HEK293 (cell line): ENCODE data around the gene NCOA7.

Source experiments
- HOXC10 ChIP-seq: sonication (generic); formaldehyde crosslinking; IDR thresholded peaks from 2 replicates; pipeline ENCODE4 v1.8.1; 2023; ENCODE audit warnings: mild to moderate bottlenecking, missing genetic modification reagents
- KLF9 ChIP-seq: fragments of 450-650 bp; formaldehyde crosslinking; IDR thresholded peaks from 2 replicates; pipeline ENCODE4 v1.5.1; 2016; ENCODE audit warnings: missing biosample characterization, missing genetic modification characterization, low read depth
- SCRT2 ChIP-seq: fragments of 450-650 bp; formaldehyde crosslinking; IDR thresholded peaks from 2 replicates; pipeline ENCODE4 v1.5.1; 2016; ENCODE audit warnings: missing biosample characterization, missing genetic modification characterization
- ZFP41 ChIP-seq: fragments of 450-650 bp; formaldehyde crosslinking; IDR thresholded peaks from 2 replicates; pipeline ENCODE4 v1.5.1; 2016; ENCODE audit warnings: missing biosample characterization, missing genetic modification characterization, borderline replicate concordance
- ZIC2 ChIP-seq: fragments of 450-650 bp; formaldehyde crosslinking; IDR thresholded peaks from 2 replicates; pipeline ENCODE4 v1.5.1; 2016; ENCODE audit warnings: missing biosample characterization, missing genetic modification characterization
- ZNF169 ChIP-seq: fragments of 450-650 bp; formaldehyde crosslinking; IDR thresholded peaks from 2 replicates; pipeline ENCODE4 v1.5.1; 2016; ENCODE audit warnings: missing biosample characterization, missing genetic modification characterization
- ZNF174 ChIP-seq: fragments of 450-650 bp; formaldehyde crosslinking; IDR thresholded peaks from 2 replicates; pipeline ENCODE4 v1.5.0; 2017; ENCODE audit warnings: missing biosample characterization, mild to moderate bottlenecking, missing genetic modification characterization
- ZNF18 ChIP-seq: fragments of 450-650 bp; formaldehyde crosslinking; IDR thresholded peaks from 2 replicates; pipeline ENCODE4 v1.5.1; 2016; ENCODE audit warnings: missing biosample characterization, missing genetic modification characterization
- ZNF202 ChIP-seq: fragments of 450-650 bp; formaldehyde crosslinking; IDR thresholded peaks from 2 replicates; pipeline ENCODE4 v1.5.1; 2016; ENCODE audit warnings: missing biosample characterization, missing genetic modification characterization, borderline replicate concordance
- ZNF26 ChIP-seq: fragments of 450-650 bp; formaldehyde crosslinking; IDR thresholded peaks from 2 replicates; pipeline ENCODE4 v1.5.1; 2016; ENCODE audit warnings: missing biosample characterization, missing genetic modification characterization
- ZNF302 ChIP-seq: fragments of 450-650 bp; formaldehyde crosslinking; IDR thresholded peaks from 2 replicates; pipeline ENCODE4 v1.5.1; 2016; ENCODE audit warnings: missing biosample characterization, missing genetic modification characterization, low read depth
- ZNF350 ChIP-seq: fragments of 450-650 bp; formaldehyde crosslinking; IDR thresholded peaks from 2 replicates; pipeline ENCODE4 v1.5.0; 2017; ENCODE audit warnings: missing biosample characterization, mild to moderate bottlenecking, missing genetic modification characterization
- ZNF366 ChIP-seq: fragments of 450-650 bp; formaldehyde crosslinking; conservative IDR thresholded peaks from 2 replicates; pipeline ENCODE4 v1.5.1; 2016; ENCODE audit warnings: missing biosample characterization, missing genetic modification characterization
- ZNF394 ChIP-seq: fragments of 450-650 bp; formaldehyde crosslinking; IDR thresholded peaks from 2 replicates; pipeline ENCODE4 v1.5.1; 2016; ENCODE audit warnings: missing biosample characterization, missing genetic modification characterization, mild to moderate bottlenecking, moderate library complexity, borderline replicate concordance
- ZNF518A ChIP-seq: fragments of 450-650 bp; formaldehyde crosslinking; conservative IDR thresholded peaks from 2 replicates; pipeline ENCODE4 v1.5.1; 2016; ENCODE audit warnings: low read depth, missing biosample characterization, missing genetic modification characterization
- ZNF596 ChIP-seq: fragments of 450-650 bp; IDR thresholded peaks from 2 replicates; pipeline ENCODE4 v1.5.0; 2018; ENCODE audit warnings: missing biosample characterization, mild to moderate bottlenecking, missing genetic modification characterization, moderate library complexity
- ZNF623 ChIP-seq: fragments of 450-650 bp; formaldehyde crosslinking; IDR thresholded peaks from 2 replicates; pipeline ENCODE4 v1.5.1; 2016; ENCODE audit warnings: missing biosample characterization, missing genetic modification characterization
- ZNF677 ChIP-seq: fragments of 450-650 bp; IDR thresholded peaks from 2 replicates; pipeline ENCODE4 v1.5.0; 2018; ENCODE audit warnings: missing biosample characterization, mild to moderate bottlenecking, missing genetic modification characterization, moderate library complexity
- ZNF843 ChIP-seq: fragments of 450-650 bp; formaldehyde crosslinking; IDR thresholded peaks from 2 replicates; pipeline ENCODE4 v1.5.1; 2016; ENCODE audit warnings: missing biosample characterization, missing genetic modification characterization
- TF ChIP-seq, protein P1 (sequence below): fragments of 450-650 bp; formaldehyde crosslinking; IDR thresholded peaks from 2 replicates; pipeline ENCODE4 v1.5.1; 2016; ENCODE audit warnings: missing biosample characterization, missing genetic modification characterization
- TF ChIP-seq, protein P2 (sequence below): fragments of 450-650 bp; IDR thresholded peaks from 2 replicates; pipeline ENCODE4 v1.5.1; 2018; ENCODE audit warnings: missing biosample characterization, mild to moderate bottlenecking, missing genetic modification characterization
- TF ChIP-seq, protein P3 (sequence below): fragments of 450-650 bp; formaldehyde crosslinking; IDR thresholded peaks from 2 replicates; pipeline ENCODE4 v1.5.1; 2016; ENCODE audit warnings: missing biosample characterization, missing genetic modification characterization

Gene NCOA7

GRCh38 chr6:125812394-125813292 is 21.9 kb downstream of the NCOA7 start (continued):
- TF ChIP-seq ZNF26 (tag by site-specific recombination) (no peak), ZIC2 (tag by site-specific recombination) (no peak), ZNF169 (tag by site-specific recombination) (no peak), KLF9 (tag by site-specific recombination) (no peak; the same call in 1 of the 2 replicates), ZNF677 (no peak), HOXC10 (no peak), ZNF350 (no peak), ZNF843 (tag by site-specific recombination) (peak; percentile 61), ZNF18 (tag by site-specific recombination) (no peak), ZNF623 (tag by site-specific recombination) (peak; percentile 24; the same call in 1 of the 2 replicates), ZNF394 (tag by site-specific recombination) (peak; percentile 64; the same call in 1 of the 2 replicates), ZNF302 (no peak), ZNF366 (tag by site-specific recombination) (peak; percentile 81), ZNF202 (tag by site-specific recombination) (no peak), ZFP41 (tag by site-specific recombination) (no peak), ZNF174 (no peak), ZNF596 (tag by site-specific recombination) (no peak), SCRT2 (tag by site-specific recombination) (no peak), ZNF518A (peak; percentile 27; the same call in 1 of the 2 replicates)
- TF ChIP-seq, protein P1, sequence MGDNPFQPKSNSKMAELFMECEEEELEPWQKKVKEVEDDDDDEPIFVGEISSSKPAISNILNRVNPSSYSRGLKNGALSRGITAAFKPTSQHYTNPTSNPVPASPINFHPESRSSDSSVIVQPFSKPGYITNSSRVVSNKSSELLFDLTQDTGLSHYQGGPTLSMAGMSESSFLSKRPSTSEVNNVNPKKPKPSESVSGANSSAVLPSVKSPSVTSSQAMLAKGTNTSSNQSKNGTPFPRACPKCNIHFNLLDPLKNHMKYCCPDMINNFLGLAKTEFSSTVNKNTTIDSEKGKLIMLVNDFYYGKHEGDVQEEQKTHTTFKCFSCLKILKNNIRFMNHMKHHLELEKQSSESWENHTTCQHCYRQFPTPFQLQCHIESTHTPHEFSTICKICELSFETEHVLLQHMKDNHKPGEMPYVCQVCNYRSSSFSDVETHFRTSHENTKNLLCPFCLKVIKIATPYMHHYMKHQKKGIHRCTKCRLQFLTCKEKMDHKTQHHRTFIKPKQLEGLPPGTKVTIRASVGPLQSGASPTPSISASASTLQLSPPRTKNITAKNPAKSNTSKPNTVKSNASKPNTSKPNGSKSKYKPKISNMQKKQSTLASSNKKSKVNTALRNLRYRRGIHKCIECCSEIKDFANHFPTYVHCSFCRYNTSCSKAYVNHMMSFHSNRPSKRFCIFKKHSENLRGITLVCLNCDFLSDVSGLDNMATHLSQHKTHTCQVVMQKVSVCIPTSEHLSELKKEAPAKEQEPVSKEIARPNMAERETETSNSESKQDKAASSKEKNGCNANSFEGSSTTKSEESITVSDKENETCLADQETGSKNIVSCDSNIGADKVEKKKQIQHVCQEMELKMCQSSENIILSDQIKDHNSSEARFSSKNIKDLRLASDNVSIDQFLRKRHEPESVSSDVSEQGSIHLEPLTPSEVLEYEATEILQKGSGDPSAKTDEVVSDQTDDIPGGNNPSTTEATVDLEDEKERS (tag by site-specific recombination), result no peak
- TF ChIP-seq, protein P2, sequence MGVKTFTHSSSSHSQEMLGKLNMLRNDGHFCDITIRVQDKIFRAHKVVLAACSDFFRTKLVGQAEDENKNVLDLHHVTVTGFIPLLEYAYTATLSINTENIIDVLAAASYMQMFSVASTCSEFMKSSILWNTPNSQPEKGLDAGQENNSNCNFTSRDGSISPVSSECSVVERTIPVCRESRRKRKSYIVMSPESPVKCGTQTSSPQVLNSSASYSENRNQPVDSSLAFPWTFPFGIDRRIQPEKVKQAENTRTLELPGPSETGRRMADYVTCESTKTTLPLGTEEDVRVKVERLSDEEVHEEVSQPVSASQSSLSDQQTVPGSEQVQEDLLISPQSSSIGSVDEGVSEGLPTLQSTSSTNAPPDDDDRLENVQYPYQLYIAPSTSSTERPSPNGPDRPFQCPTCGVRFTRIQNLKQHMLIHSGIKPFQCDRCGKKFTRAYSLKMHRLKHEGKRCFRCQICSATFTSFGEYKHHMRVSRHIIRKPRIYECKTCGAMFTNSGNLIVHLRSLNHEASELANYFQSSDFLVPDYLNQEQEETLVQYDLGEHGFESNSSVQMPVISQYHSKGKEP (tag by site-specific recombination), result peak; percentile 45; the same call in 1 of the 2 replicates
- TF ChIP-seq, protein P3, sequence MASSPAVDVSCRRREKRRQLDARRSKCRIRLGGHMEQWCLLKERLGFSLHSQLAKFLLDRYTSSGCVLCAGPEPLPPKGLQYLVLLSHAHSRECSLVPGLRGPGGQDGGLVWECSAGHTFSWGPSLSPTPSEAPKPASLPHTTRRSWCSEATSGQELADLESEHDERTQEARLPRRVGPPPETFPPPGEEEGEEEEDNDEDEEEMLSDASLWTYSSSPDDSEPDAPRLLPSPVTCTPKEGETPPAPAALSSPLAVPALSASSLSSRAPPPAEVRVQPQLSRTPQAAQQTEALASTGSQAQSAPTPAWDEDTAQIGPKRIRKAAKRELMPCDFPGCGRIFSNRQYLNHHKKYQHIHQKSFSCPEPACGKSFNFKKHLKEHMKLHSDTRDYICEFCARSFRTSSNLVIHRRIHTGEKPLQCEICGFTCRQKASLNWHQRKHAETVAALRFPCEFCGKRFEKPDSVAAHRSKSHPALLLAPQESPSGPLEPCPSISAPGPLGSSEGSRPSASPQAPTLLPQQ (tag by site-specific recombination), result peak; percentile 69
